ENCODE results near the gene RPL3.
A peak's percentile ranks its signal among the peaks of the same experiment; 100 is the strongest.

RPL3 gene

GRCh38 chr22:39294571-39295468, 24.6 kb downstream of the RPL3 start:
- Histone ChIP-seq H2AFZ (ENCODE audit: insufficient read depth, low read length, poor library complexity) (no peak overlapping the region), H3K27ac (ENCODE audit: low read depth, low read length) (peak overlapping the region; percentile 28), H4K8ac (ENCODE audit: low read depth, low read length) (peak overlapping the region; percentile 45), H3K4me2 (ENCODE audit: low read length) (no peak overlapping the region), H2BK5ac (ENCODE audit: low read depth, low read length, poor library complexity) (peak overlapping the region; percentile 5), H3K36me3 (ENCODE audit: control insufficient read depth in 1 of 2, insufficient read depth in 2 of 2, low read length in 2 of 2) (no peaks in the 10 kb centered on the region), H3K4me3 (ENCODE audit: low read depth, low read length) (no peak overlapping the region), H3K4ac (ENCODE audit: low read depth, low read length) (peak overlapping the region; percentile 25), H3K79me2 (ENCODE audit: control insufficient read depth, insufficient read depth, low read length, poor library complexity) (no peaks in the 10 kb centered on the region), H2BK120ac (ENCODE audit: insufficient read depth, low read length, poor library complexity) (peak overlapping the region; percentile 65), H3K18ac (ENCODE audit: low read length) (peak overlapping the region; percentile 59), H3K27me3 (ENCODE audit: insufficient read depth, low read length) (no peaks in the 10 kb centered on the region), H4K12ac (ENCODE audit: low read depth, low read length) (no peak overlapping the region), H3K14ac (ENCODE audit: low read length) (peak overlapping the region; percentile 5), H2AK5ac (ENCODE audit: low read length) (peak overlapping the region; percentile 19), H2BK12ac (ENCODE audit: low read length) (peak overlapping the region; percentile 79), H3K4me1 (ENCODE audit: control insufficient read depth in 1 of 2, insufficient read depth in 2 of 2, low read length in 2 of 2) (peaks cover 73% of the 10 kb centered on the region in 2 experiments), H3K79me1 (ENCODE audit: low read length) (peaks cover 46% of the 10 kb centered on the region), H3K9me3 (ENCODE audit: insufficient read depth, low read depth, low read length) (no peaks in the 10 kb centered on the region), H3K9ac (ENCODE audit: low read length) (no peak overlapping the region), H4K91ac (ENCODE audit: low read depth, low read length) (peak overlapping the region; percentile 49), H3K23ac (ENCODE audit: low read length) (no peak overlapping the region)
- no CpG with 5 or more reads among the region's 17 CpGs for WGBS (ENCODE audit: extremely low coverage, insufficient coverage, insufficient read length)
- peak; percentile 82 to 92 for DNase-seq

- no peaks in the 10 kb centered on the region for H3K79me2 ChIP-seq (ENCODE audit: control insufficient read depth, insufficient read depth, low read length, poor library complexity)
- peak; percentile 62 to 93 for DNase-seq
- H3K4me2 ChIP-seq (ENCODE audit: low read length), result peak overlapping the region; percentile 30
- no peak overlapping the region for H3K27ac ChIP-seq (ENCODE audit: low read depth, low read length)
- H4K8ac ChIP-seq (ENCODE audit: low read depth, low read length), result no peak overlapping the region
- H2BK120ac ChIP-seq (ENCODE audit: insufficient read depth, low read length, poor library complexity), result peak overlapping the region; percentile 1
- no peak overlapping the region for H3K18ac ChIP-seq (ENCODE audit: low read length)
- H2BK12ac ChIP-seq (ENCODE audit: low read length), result peak overlapping the region; percentile 79
- H4K12ac ChIP-seq (ENCODE audit: low read depth, low read length), result no peak overlapping the region
- WGBS (ENCODE audit: extremely low coverage, insufficient coverage, insufficient read length), result no CpG with 5 or more reads among the region's 15 CpGs
- H2BK5ac ChIP-seq (ENCODE audit: low read depth, low read length, poor library complexity), result no peak overlapping the region
- no peak overlapping the region for H3K23ac ChIP-seq (ENCODE audit: low read length)
- no peak overlapping the region for H3K9ac ChIP-seq (ENCODE audit: low read length)
- H3K4me1 ChIP-seq (ENCODE audit: control insufficient read depth in 1 of 2, insufficient read depth in 2 of 2, low read length in 2 of 2), result peaks cover 64 to 65% of the 10 kb centered on the region in 2 experiments
- H3K27me3 ChIP-seq (ENCODE audit: insufficient read depth, low read length), result no peaks in the 10 kb centered on the region
- H2AFZ ChIP-seq (ENCODE audit: insufficient read depth, low read length, poor library complexity), result no peak overlapping the region
- no peaks in the 10 kb centered on the region for H3K36me3 ChIP-seq (ENCODE audit: control insufficient read depth in 1 of 2, insufficient read depth in 2 of 2, low read length in 2 of 2)
- no peak overlapping the region for H3K4me3 ChIP-seq (ENCODE audit: low read depth, low read length)
- peaks cover 42% of the 10 kb centered on the region for H3K79me1 ChIP-seq (ENCODE audit: low read length)
- peak overlapping the region; percentile 53 for H4K91ac ChIP-seq (ENCODE audit: low read depth, low read length)
- peak overlapping the region; percentile 71 for H3K14ac ChIP-seq (ENCODE audit: low read length)
- H3K4ac ChIP-seq (ENCODE audit: low read depth, low read length), result no peak overlapping the region
- H2AK5ac ChIP-seq (ENCODE audit: low read length), result peak overlapping the region; percentile 19
- H3K9me3 ChIP-seq (ENCODE audit: insufficient read depth, low read depth, low read length), result no peaks in the 10 kb centered on the region
Observed at GRCh38 chr22:39293766-39294368, 25.6 kb downstream of the RPL3 start.

- DNase-seq, result peak; percentile 96 to 98
- Histone ChIP-seq H3K14ac (ENCODE audit: low read length) (peak overlapping the region; percentile 47), H3K18ac (ENCODE audit: low read length) (peak overlapping the region; percentile 72), H2AK5ac (ENCODE audit: low read length) (peak overlapping the region; percentile 41), H3K27me3 (ENCODE audit: insufficient read depth, low read length) (no peaks in the 10 kb centered on the region), H3K4me2 (ENCODE audit: low read length) (no peak overlapping the region), H3K79me1 (ENCODE audit: low read length) (peaks cover 39% of the 10 kb centered on the region), H3K4me1 (ENCODE audit: control insufficient read depth in 1 of 2, insufficient read depth in 2 of 2, low read length in 2 of 2) (peaks cover 56% of the 10 kb centered on the region in 2 experiments), H2BK12ac (ENCODE audit: low read length) (peak overlapping the region; percentile 70), H3K79me2 (ENCODE audit: control insufficient read depth, insufficient read depth, low read length, poor library complexity) (no peaks in the 10 kb centered on the region), H2BK5ac (ENCODE audit: low read depth, low read length, poor library complexity) (peak overlapping the region; percentile 21), H2BK120ac (ENCODE audit: insufficient read depth, low read length, poor library complexity) (peak overlapping the region; percentile 35), H4K12ac (ENCODE audit: low read depth, low read length) (no peak overlapping the region), H3K9me3 (ENCODE audit: insufficient read depth, low read depth, low read length) (no peaks in the 10 kb centered on the region), H4K91ac (ENCODE audit: low read depth, low read length) (peak overlapping the region; percentile 61), H4K8ac (ENCODE audit: low read depth, low read length) (peak overlapping the region; percentile 55), H3K27ac (ENCODE audit: low read depth, low read length) (no peak overlapping the region), H2AFZ (ENCODE audit: insufficient read depth, low read length, poor library complexity) (peak overlapping the region; percentile 52), H3K36me3 (ENCODE audit: control insufficient read depth in 1 of 2, insufficient read depth in 2 of 2, low read length in 2 of 2) (no peaks in the 10 kb centered on the region), H3K4me3 (ENCODE audit: low read depth, low read length) (no peak overlapping the region), H3K9ac (ENCODE audit: low read length) (no peak overlapping the region), H3K4ac (ENCODE audit: low read depth, low read length) (peak overlapping the region; percentile 30), H3K23ac (ENCODE audit: low read length) (no peak overlapping the region)
- WGBS (ENCODE audit: extremely low coverage, insufficient coverage, insufficient read length), result no CpG with 5 or more reads among the region's 12 CpGs
Observed at GRCh38 chr22:39292561-39293074, 26.8 kb downstream of the RPL3 start.

GRCh38 chr22:39292031-39292462, 27.4 kb downstream of the RPL3 start:
- H3K27me3 ChIP-seq (ENCODE audit: insufficient read depth, low read length), result no peaks in the 10 kb centered on the region
- H3K36me3 ChIP-seq (ENCODE audit: control insufficient read depth in 1 of 2, insufficient read depth in 2 of 2, low read length in 2 of 2), result no peaks in the 10 kb centered on the region
- no peak overlapping the region for H3K4me2 ChIP-seq (ENCODE audit: low read length)
- no peak overlapping the region for H3K4ac ChIP-seq (ENCODE audit: low read depth, low read length)
- H4K91ac ChIP-seq (ENCODE audit: low read depth, low read length), result peak overlapping the region; percentile 16
- H3K79me1 ChIP-seq (ENCODE audit: low read length), result peaks cover 33% of the 10 kb centered on the region
- H3K4me3 ChIP-seq (ENCODE audit: low read depth, low read length), result no peak overlapping the region
- H3K23ac ChIP-seq (ENCODE audit: low read length), result no peak overlapping the region
- no peaks in the 10 kb centered on the region for H3K9me3 ChIP-seq (ENCODE audit: insufficient read depth, low read depth, low read length)
- no peak for DNase-seq
- no peak overlapping the region for H3K9ac ChIP-seq (ENCODE audit: low read length)
- H3K27ac ChIP-seq (ENCODE audit: low read depth, low read length), result no peak overlapping the region
- H4K8ac ChIP-seq (ENCODE audit: low read depth, low read length), result peak overlapping the region; percentile 24
- peaks cover 54 to 55% of the 10 kb centered on the region in 2 experiments for H3K4me1 ChIP-seq (ENCODE audit: control insufficient read depth in 1 of 2, insufficient read depth in 2 of 2, low read length in 2 of 2)
- H3K79me2 ChIP-seq (ENCODE audit: control insufficient read depth, insufficient read depth, low read length, poor library complexity), result no peaks in the 10 kb centered on the region
- H2BK120ac ChIP-seq (ENCODE audit: insufficient read depth, low read length, poor library complexity), result peak overlapping the region; percentile 35
- no peak overlapping the region for H3K18ac ChIP-seq (ENCODE audit: low read length)
- peak overlapping the region; percentile 5 for H3K14ac ChIP-seq (ENCODE audit: low read length)
- no CpG with 5 or more reads among the region's 19 CpGs for WGBS (ENCODE audit: extremely low coverage, insufficient coverage, insufficient read length)
- H2AK5ac ChIP-seq (ENCODE audit: low read length), result peak overlapping the region; percentile 40
- no peak overlapping the region for H4K12ac ChIP-seq (ENCODE audit: low read depth, low read length)
- no peak overlapping the region for H2BK5ac ChIP-seq (ENCODE audit: low read depth, low read length, poor library complexity)
- peak overlapping the region; percentile 61 for H2BK12ac ChIP-seq (ENCODE audit: low read length)
- no peak overlapping the region for H2AFZ ChIP-seq (ENCODE audit: insufficient read depth, low read length, poor library complexity)

Measured in trophoblast cell (in vitro differentiated cells and primary cell).